Upper lobe of left lung (tissue), 4 donors: ENCODE measurements around the gene SPATA25.

Experiments
- CTCF ChIP-seq, 6 experiments: fragments of 450-650 bp in 4 of 6; fragments of 200-600 bp in 2 of 6; sonication (generic) in 2 of 6; IDR thresholded peaks; one replicate each; pipeline ENCODE4 v1.5.1; 2016 to 2019; ENCODE audit warnings: antibody characterized with exemption in 6 of 6
- EP300 ChIP-seq, 4 donors: sonication (generic); formaldehyde crosslinking; IDR thresholded peaks; one replicate each; pipeline ENCODE4 v1.5.1; 2017; ENCODE audit warnings: antibody characterized with exemption in 4 of 4, control low read depth in 2 of 4
- POLR2A ChIP-seq, 4 donors: fragments of 450-650 bp; IDR thresholded peaks; one replicate each; pipeline ENCODE4 v1.5.1; 2016 to 2017; ENCODE audit warnings: antibody characterized with exemption in 4 of 4, mild to moderate bottlenecking in 2 of 4
- POLR2AphosphoS5 ChIP-seq, 2 donors: sonication (generic); formaldehyde crosslinking; IDR thresholded peaks; one replicate each; pipeline ENCODE4 v1.5.1; 2017; ENCODE audit warnings: antibody characterized with exemption in 2 of 2

- TF ChIP-seq CTCF (IDR thresholded peaks at IDR 0.05), result no peak
- TF ChIP-seq POLR2AphosphoS5 (IDR thresholded peaks at IDR 0.05), result no peak
- no peak for TF ChIP-seq POLR2A (IDR thresholded peaks at IDR 0.05)
- TF ChIP-seq EP300 (IDR thresholded peaks at IDR 0.05), result no peak
These were observed 654 bp downstream of the SPATA25 start for GRCh38 chr20:45886590-45887345.
